Panc1 (cell line): ENCODE results near the gene ECI1. TPM values are rescaled to one million over a fixed set of nuclear protein-coding genes. Genes with fewer than 3 reads are reported as not detected.

Experiments
- ATAC-seq: fragments of 200-7000 bp; cut with Tn5 transposase; 2 replicates; pipeline ENCODE4 v1.9.1; 2020; ENCODE audit warnings: mild to moderate bottlenecking, moderate library complexity
- BruUV-seq: library from RNA; stranded (reverse); fragments of 400-500 nt; replicated peaks from 2 replicates; lab custom pipeline; 2021; lab: Mats Ljungman, UMichigan
- CTCF ChIA-PET: fragments of 300-600 bp; sonication (Branson Sonifier 250); formaldehyde crosslinking; loops from one replicate; lab custom pipeline; 2022; ENCODE audit warnings: antibody characterized with exemption; lab: Charles Lee
- POLR2A ChIA-PET: fragments of 300-600 bp; sonication (Branson Sonifier 250); formaldehyde crosslinking; loops from one replicate; lab custom pipeline; 2022; ENCODE audit warnings: antibody characterized with exemption; lab: Charles Lee
- DNase-seq: peaks from one replicate; pipeline ENCODE4 v3.0.0-alpha.2; 2010; ENCODE audit warnings: low read depth, low spot score
- H3K27ac ChIP-seq: 2 replicates; pipeline ENCODE4 v1.5.1; 2011; ENCODE audit warnings: mild to moderate bottlenecking, low read length, inconsistent platforms
- H3K27me3 ChIP-seq: fragments of 200-500 bp; sonication (Bioruptor generic); 2 replicates; pipeline ENCODE4 v1.6.0; 2014; ENCODE audit warnings: low read length, inconsistent platforms; ENCODE audit not compliant: control insufficient read depth, insufficient read depth
- H3K36me3 ChIP-seq: fragments of 200-500 bp; sonication (Bioruptor generic); 2 replicates; pipeline ENCODE4 v1.5.1; 2014; ENCODE audit warnings: inconsistent platforms, mild to moderate bottlenecking, low read length, moderate library complexity; ENCODE audit not compliant: control insufficient read depth, insufficient read depth
- H3K4me1 ChIP-seq: 2 replicates; pipeline ENCODE4 v1.5.1; 2011; ENCODE audit warnings: inconsistent platforms, mild to moderate bottlenecking, low read length, moderate library complexity; ENCODE audit not compliant: control insufficient read depth, insufficient read depth
- H3K4me3 ChIP-seq, 2 experiments: 2 replicates each; pipeline ENCODE4 v1.5.1; 2011 to 2012; ENCODE audit warnings: low read depth in 2 of 2, low read length in 2 of 2, mild to moderate bottlenecking in 2 of 2, inconsistent platforms in 1 of 2, moderate library complexity in 1 of 2
- H3K9me3 ChIP-seq: fragments of 200-500 bp; sonication (Bioruptor generic); 2 replicates; pipeline ENCODE4 v1.5.1; 2014; ENCODE audit warnings: low read depth, mild to moderate bottlenecking, inconsistent platforms, low read length, moderate library complexity; ENCODE audit not compliant: control insufficient read depth, insufficient read depth
- POLR2AphosphoS5 ChIP-seq: IDR thresholded peaks from 2 replicates; pipeline ENCODE4 v1.6.1; 2012; ENCODE audit warnings: mild to moderate bottlenecking, low read depth, low read length, moderate library complexity
- SIN3A ChIP-seq: IDR thresholded peaks from 2 replicates; pipeline ENCODE4 v1.6.1; 2012; ENCODE audit warnings: low read depth, mild to moderate bottlenecking, low read length, moderate library complexity, borderline replicate concordance; ENCODE audit not compliant: insufficient read depth
- TCF7L2 ChIP-seq: IDR thresholded peaks from 2 replicates; pipeline ENCODE4 v1.6.1; 2011; ENCODE audit warnings: mild to moderate bottlenecking, low read depth, low read length, inconsistent platforms
- in situ Hi-C: cut with HindIII; loops from 2 replicates; pipeline ENCODE4 v1.10.0; 2016; ENCODE audit warnings: low sequenced_read_pairs, low pct_unique_long_range_greater_than_20kb
- intact Hi-C: fragments of 100-400 bp; cut with micrococcal nuclease; formaldehyde crosslinking; loops from one replicate; pipeline ENCODE4 v1.10.0; 2022; ENCODE audit not compliant: unreplicated experiment
- total RNA-seq: library from RNA; stranded (reverse); gene quantifications from one replicate; pipeline ENCODE4 v1.2.1, GENCODE V29; 2021; ENCODE audit not compliant: unreplicated experiment
- TF ChIP-seq, protein P1 (sequence below), 2 experiments: IDR thresholded peaks; 2 replicates each; pipeline ENCODE4 v1.6.1; 2011 to 2012; ENCODE audit warnings: low read depth in 2 of 2, control low read depth in 1 of 2, low read length in 1 of 2, mild to moderate bottlenecking in 1 of 2, moderate library complexity in 1 of 2; ENCODE audit not compliant: insufficient read depth in 1 of 2
- TF ChIP-seq, protein P2 (sequence below): fragments of 450-650 bp; IDR thresholded peaks from 2 replicates; pipeline ENCODE4 v1.5.1; 2017; ENCODE audit warnings: mild to moderate bottlenecking

ECI1 gene
- total RNA-seq, 1 experiment from 2014 or later, result 117 TPM

- Histone ChIP-seq H3K27ac (no peak overlapping the region), H3K36me3 (no peaks in the 10 kb centered on the region), H3K4me1 (no peaks in the 10 kb centered on the region), H3K4me3 (no peak overlapping the region), H3K9me3 (no peaks in the 10 kb centered on the region), H3K27me3 (no peaks in the 10 kb centered on the region)
- no TSS peak for BruUV-seq
- TF ChIP-seq TCF7L2 (no peak), POLR2AphosphoS5 (no peak), SIN3A (no peak)
- TF ChIP-seq, protein P1, sequence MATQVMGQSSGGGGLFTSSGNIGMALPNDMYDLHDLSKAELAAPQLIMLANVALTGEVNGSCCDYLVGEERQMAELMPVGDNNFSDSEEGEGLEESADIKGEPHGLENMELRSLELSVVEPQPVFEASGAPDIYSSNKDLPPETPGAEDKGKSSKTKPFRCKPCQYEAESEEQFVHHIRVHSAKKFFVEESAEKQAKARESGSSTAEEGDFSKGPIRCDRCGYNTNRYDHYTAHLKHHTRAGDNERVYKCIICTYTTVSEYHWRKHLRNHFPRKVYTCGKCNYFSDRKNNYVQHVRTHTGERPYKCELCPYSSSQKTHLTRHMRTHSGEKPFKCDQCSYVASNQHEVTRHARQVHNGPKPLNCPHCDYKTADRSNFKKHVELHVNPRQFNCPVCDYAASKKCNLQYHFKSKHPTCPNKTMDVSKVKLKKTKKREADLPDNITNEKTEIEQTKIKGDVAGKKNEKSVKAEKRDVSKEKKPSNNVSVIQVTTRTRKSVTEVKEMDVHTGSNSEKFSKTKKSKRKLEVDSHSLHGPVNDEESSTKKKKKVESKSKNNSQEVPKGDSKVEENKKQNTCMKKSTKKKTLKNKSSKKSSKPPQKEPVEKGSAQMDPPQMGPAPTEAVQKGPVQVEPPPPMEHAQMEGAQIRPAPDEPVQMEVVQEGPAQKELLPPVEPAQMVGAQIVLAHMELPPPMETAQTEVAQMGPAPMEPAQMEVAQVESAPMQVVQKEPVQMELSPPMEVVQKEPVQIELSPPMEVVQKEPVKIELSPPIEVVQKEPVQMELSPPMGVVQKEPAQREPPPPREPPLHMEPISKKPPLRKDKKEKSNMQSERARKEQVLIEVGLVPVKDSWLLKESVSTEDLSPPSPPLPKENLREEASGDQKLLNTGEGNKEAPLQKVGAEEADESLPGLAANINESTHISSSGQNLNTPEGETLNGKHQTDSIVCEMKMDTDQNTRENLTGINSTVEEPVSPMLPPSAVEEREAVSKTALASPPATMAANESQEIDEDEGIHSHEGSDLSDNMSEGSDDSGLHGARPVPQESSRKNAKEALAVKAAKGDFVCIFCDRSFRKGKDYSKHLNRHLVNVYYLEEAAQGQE (IDR thresholded peaks at IDR 0.05; ENCODE audit: insufficient read depth in 1 of 2, low read depth in 2 of 2, low read length in 1 of 2), result no peak
- TF ChIP-seq, protein P2, sequence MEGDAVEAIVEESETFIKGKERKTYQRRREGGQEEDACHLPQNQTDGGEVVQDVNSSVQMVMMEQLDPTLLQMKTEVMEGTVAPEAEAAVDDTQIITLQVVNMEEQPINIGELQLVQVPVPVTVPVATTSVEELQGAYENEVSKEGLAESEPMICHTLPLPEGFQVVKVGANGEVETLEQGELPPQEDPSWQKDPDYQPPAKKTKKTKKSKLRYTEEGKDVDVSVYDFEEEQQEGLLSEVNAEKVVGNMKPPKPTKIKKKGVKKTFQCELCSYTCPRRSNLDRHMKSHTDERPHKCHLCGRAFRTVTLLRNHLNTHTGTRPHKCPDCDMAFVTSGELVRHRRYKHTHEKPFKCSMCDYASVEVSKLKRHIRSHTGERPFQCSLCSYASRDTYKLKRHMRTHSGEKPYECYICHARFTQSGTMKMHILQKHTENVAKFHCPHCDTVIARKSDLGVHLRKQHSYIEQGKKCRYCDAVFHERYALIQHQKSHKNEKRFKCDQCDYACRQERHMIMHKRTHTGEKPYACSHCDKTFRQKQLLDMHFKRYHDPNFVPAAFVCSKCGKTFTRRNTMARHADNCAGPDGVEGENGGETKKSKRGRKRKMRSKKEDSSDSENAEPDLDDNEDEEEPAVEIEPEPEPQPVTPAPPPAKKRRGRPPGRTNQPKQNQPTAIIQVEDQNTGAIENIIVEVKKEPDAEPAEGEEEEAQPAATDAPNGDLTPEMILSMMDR, result no peak
- DNase-seq, result no peak
- no peak for ATAC-seq
- intact Hi-C loops (no loop called here), in situ Hi-C loops (no loop called here)
- POLR2A ChIA-PET, result no interaction called here
- CTCF ChIA-PET, result no interaction called here
These were observed 31.6 kb upstream of the ECI1 start for GRCh38 chr16:2282866-2283555.

- H3K27ac ChIP-seq, result no peak overlapping the region
- ChIA-PET POLR2A (no interaction called here), CTCF (interaction anchor here (0.7 kb wide), 1 partner anchor 110 kb away, joined by 4 read pairs; no protein-coding TSS in a partner anchor)
- H3K4me3 ChIP-seq, result no peak overlapping the region
- no TSS peak for BruUV-seq
- intact Hi-C loops, result no loop called here
- ATAC-seq, result no peak
- no peaks in the 10 kb centered on the region for H3K27me3 ChIP-seq
- no peaks in the 10 kb centered on the region for H3K4me1 ChIP-seq
- TF ChIP-seq POLR2AphosphoS5 (no peak), TCF7L2 (no peak), SIN3A (no peak)
- TF ChIP-seq, protein P1 (IDR thresholded peaks at IDR 0.05; ENCODE audit: insufficient read depth in 1 of 2, low read depth in 2 of 2, low read length in 1 of 2), result no peak
- TF ChIP-seq, protein P2, result no peak
- in situ Hi-C loops, result no loop called here
- no peak for DNase-seq
- no peaks in the 10 kb centered on the region for H3K9me3 ChIP-seq
- no peaks in the 10 kb centered on the region for H3K36me3 ChIP-seq
These were observed 30.9 kb upstream of the ECI1 start for GRCh38 chr16:2282262-2282661.
